B cell (primary cell): Measurements from ENCODE around the gene APEX1.

ENCODE experiments used
- CTCF ChIP-seq: fragments of 200-600 bp; IDR thresholded peaks from one replicate; pipeline ENCODE4 v1.8.0; 2022; ENCODE audit warnings: antibody characterized with exemption, mild to moderate bottlenecking
- EZH2 ChIP-seq: IDR thresholded peaks from 2 replicates; pipeline ENCODE4 v1.6.1; 2012; ENCODE audit warnings: borderline replicate concordance, low read depth, mild to moderate bottlenecking, moderate library complexity, low read length; ENCODE audit not compliant: insufficient read depth, poor library complexity, severe bottlenecking

- no peak for TF ChIP-seq CTCF
- no peak for TF ChIP-seq EZH2
Measured at GRCh38 chr14:20446889-20447288, 8.1 kb upstream of the APEX1 start.
